ENCODE data around the gene BCOR.

Gene BCOR

DNA sequence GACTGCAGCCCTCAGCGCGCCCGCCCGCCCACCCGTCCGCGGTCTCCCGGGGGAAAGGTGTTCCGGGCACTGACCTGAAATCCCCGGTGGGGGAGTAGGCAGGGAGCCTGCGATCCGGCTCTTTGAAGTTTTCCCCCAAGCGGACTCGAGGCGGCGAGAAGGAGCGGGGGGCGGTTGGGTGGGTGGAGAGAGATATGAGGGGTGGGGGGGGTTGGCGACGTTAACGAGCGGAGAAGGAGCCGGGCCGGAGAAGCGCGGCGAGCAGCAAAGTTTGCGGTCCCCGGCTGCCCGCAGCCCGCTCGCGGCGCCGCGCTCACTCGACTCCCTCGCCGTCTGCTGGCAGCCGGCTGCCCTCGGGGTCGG, 636 bp downstream of the BCOR start:
- no peak for DNase-seq

- peak; percentile 74 for DNase-seq
Measured at GRCh38 chrX:40096395-40097091, 1.2 kb downstream of the BCOR start.

GRCh38 chrX:40095583-40096394, 2.0 kb downstream of the BCOR start:
- DNase-seq = no peak

DNA sequence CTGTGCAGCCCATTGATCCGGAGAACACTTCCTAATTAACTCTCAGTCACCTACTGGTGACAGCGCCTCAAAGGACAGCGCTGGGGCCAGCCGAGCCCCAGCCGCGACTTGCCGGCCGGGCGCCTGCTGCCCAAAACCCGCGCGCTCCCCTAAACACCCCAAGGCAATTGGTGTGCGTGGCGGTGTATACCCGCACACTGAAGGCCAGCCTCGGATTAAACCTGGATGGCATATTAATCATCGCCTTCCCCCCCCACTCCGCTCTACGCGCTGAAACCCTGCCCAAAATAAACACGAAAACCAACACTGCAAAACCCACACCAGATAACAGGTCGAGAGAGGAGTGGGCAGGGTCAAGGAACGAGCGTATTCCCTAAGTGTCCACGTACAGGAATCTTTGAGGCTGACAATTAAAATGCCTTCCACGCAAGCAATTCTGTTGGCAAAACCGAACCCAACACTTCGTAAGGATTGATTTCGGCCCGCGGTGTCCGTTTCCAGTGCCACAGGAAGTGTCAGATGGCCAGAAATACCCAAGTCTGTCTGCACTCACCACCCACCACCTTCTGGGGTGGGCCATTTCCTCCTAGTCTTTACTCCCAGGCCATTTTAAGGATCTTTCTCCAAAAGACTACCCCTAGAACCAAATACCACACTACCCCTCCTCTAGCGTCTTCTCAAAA, 2.7 kb downstream of the BCOR start:
- no peak for DNase-seq

- DNase-seq = no peak
Measured at GRCh38 chrX:40094041-40094899, 3.5 kb downstream of the BCOR start.

DNA sequence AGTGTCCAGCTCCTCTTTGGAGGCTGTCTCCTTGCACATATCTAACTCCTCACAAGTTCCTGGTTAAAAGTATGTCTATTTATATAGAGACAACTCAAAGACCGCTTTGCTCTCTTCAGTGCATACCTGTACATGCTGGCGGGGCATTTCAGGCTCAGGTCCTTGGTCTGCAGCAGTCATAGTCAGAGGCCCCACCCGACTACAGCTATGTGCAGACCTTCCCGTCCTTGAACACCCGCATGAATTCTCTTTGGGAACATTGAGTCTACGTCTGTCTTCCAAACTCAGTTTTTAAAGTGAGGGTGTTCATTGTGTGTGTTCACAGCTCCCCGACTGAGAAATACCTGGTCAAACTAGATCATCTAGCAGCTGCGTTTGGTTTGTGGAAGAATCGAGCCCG, 4.2 kb downstream of the BCOR start:
- DNase-seq = no peak

- no peak for DNase-seq
Measured at GRCh38 chrX:40092808-40093435, 4.8 kb downstream of the BCOR start.

DNA sequence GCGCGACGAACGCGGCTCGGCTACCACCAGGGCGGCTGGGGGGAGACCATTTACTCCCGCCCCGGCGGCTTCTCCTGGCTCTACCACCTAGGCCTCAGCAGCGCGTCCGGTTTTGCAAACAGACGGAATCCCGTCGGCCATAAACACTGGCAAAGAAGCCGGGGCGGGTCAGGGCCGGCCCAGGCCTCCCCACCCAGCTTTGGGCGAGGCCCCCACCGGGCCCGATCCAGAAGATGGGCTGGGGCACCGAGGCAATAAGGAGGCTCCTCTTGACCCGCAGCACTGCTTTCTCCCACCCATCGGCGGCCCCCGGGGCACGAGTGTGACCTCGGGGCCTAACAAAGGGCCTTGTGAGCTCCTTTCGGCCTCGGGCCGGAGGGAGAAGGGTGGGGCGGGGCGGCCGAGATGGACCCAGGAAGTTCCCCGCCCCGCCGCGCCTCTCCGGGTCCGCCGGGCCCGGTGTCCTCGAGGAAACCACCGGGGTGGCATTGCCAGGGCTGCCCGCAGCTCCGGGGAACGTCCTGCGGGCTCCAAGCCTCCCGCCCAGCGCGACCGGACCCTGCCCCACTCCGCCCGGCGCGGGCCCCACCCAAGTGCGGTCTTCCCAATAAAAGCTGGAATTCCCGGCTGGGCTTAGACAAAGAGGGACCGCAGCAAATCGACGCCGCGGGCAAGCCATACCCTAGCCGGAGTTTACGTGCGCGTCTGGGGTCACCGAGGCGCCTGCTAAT, 5.9 kb downstream of the BCOR start:
- no peak for DNase-seq

DNA sequence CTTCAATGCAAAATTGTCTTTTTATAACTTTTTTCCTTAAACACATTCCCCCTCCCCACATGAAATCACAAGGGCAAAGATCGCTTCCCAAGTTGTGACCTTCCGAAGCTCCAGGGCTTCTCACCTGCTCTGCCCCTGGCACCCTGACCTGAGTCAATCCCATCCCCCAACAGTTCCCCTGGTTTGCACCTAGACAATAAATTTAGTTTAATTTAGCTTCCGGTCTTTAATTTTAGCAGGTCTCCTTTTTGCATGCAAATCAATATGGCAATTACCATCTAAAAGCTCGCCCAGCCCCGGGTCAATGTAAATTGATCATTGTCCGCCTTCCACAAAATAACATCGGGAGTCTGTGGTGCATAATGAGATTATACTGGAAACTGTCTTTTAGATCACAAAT, 6.8 kb downstream of the BCOR start:
- DNase-seq = no peak

DNA sequence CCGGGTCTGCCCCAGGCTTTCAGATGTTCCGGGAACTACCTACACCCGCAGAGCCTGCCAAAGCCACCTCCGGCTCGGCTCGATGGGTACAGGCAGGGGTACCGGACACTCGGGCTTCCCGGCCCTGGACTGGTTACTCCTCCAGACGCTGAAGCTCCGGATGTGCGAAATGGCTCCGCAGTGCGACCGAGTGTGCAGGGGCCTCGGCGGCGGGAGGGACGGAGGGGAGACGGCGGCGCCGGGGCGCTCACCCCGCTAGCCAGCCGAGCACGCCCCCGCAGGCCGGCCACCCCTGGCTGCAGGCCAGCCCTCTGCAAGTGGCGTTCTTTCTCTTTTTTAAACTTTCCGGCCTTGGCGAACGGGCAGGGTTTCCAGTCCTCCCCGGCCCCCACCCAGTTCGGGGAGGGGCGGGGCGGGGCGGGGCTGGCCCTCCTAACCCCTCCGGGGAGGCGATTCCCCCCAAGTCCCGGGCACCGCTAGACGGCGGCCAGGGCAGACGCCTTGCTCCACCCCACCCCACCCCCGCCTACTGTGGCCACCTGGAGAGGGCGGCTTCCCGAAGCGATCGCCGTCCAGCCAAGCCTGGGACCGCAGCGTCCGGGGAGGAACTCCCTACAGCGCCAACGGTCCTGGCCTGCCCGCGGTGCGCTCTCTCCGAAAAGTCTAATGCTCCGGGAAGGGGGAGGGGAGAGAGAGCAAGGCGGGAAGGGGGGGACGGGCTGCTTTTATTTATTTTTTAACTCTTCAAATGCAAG, 7.5 kb downstream of the BCOR start:
- DNase-seq = no peak

DNA sequence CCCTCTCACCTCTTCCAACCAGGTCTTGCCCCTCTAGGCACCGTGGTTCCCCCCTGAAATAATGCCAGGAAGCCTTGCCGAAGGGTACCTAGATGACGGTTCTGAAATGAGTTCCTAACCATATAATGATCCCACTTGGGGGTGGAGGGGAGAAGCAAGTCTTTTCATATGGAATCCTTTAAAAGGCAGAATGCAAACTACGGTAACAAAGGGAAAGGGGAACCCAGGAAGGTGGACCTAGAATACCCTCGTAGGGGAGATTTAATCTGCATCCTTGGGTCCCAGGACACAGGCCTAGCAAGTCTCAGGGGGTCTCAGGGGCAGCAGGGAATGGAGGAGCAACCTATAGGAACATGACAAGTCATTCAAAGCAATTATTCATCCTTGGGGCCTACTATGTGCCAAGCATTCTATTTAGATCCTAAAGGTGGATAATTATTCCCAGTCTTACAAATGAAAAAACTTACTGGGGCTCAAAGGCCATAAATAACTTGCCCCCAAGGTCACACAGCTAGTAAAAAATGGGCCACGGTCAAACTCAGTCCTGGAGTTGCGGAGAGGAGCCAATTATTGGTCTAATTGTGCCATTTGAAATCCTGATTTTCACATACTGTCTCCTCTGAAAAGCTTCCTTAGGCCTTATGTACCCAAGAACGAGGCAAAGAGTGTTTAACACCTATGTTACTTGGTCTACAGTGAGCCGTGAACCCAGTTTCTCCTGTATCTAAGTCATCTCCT, 8.8 kb downstream of the BCOR start:
- no peak for DNase-seq

DNA sequence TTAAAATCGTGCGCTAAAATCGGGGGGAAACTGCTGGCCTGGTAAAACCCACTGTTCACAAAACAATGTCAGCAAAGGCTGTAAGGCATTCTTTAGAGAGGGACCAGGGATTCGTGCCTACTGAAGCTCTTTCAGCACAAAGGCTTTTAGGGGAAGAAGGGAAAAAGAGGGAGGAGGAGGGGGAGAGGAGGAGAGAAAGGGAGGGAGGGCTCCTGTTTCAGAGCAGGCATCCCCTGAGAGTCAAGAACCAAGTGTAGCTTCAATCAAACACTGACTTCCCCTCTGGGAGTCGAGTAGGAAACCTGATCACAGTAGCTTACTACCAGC, 9.5 kb downstream of the BCOR start:
- no peak for DNase-seq

DNA sequence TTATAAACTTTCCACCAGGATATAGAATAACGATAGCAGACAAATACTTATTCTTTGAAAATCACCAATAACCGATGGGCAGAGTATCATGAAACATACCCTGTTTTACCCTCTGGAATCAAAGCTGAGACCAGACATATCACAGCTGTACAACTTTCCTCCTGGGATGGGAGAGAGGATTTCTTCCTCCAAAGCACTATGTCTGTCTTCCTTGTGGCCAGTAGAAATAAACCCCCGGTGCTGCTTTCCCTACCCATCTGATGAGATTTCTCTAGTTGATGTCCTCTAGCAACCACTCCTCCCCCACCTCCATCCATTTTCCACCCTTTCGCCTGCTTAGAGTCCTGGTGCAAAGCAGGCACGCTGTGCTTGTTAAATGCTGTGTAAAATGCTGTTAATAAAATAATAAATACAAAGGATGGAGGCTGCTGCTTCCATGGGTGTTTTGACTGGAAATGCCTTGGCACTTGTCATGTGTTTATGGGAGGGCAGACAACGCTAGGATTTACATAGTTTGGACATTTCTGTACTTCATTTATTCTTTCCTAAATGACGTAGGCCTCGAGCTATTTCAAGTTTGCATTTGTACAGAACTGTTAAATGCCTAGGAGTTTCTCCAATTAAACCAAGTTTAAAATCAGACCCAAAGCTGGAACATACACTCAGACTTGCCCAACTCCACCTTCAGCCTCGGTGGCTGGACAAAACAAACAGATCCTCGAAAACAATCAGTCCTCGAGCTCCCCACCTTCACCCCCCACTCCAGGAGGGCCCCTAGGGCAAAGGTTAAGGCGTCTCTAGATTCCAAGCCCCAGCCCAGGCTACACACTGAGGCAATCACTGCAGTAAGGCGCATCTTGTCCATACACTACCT, 10.1 kb downstream of the BCOR start:
- no peak for DNase-seq

- DNase-seq = no peak
Measured at GRCh38 chrX:40086569-40087335, 11.0 kb downstream of the BCOR start.

- DNase-seq = no peak
Measured at GRCh38 chrX:40085714-40086113, 12.0 kb downstream of the BCOR start.

DNA sequence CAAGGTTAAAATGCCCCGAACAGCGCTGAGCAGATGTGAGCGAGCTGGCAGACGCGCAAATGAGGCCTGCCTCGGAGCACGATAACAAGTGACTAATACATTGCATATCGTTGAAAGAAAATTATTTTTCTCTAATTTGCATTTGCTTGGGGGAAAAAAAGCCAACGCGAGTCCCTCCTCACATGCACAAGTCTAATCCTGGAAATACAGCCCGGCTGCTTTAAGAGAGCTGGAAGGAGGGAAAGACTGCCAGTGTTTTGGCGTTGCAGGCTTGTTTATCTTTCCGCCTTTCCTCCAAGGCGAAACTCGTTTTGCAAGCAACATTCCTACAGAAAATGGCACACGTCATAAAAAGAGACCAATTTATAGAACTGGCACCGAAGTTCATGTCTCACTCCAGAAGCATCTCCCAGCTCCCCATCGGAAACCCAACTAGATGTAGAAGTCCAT, 12.6 kb downstream of the BCOR start:
- DNase-seq = no peak

DNA sequence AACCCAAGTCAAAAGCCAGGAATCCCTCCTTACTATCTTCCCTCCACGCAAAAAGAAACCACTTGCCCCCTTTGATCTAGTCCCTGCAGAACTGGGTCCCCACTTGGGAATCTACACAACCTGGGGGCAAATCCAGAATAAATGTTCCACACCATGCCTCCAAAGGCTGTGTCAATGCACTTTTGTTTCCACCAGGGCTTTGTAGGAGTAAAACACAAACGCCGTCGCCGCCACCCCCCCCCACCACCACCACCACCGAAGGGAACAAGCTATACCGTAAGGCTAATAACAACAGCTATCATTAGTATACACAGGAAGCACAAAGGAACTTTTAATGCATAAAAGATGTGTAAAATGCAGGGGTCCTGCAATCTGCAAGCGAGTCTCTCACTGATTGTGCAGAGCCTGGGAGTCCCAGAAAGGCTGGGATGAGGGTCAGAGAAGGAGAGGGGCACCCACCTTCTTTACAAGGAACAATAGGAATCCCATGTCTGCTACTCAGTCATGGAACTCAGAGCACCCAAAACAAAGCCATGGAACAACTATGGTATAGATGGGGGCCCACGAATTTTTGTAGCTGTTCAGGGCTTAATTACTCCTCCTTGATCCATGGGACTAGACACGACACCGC, 13.2 kb downstream of the BCOR start:
- DNase-seq = no peak

GRCh38 chrX:40083979-40084359, 13.8 kb downstream of the BCOR start:
- DNase-seq = no peak
